Glutamatergic neuron (in vitro differentiated cells): Measurements from ENCODE around the gene KCTD12. TPM values are rescaled to one million over a fixed set of nuclear protein-coding genes. Genes with fewer than 3 reads are reported as not detected.

Experiments used
- DNase-seq: peaks from one replicate; pipeline ENCODE4 v3.0.0; 2022
- H3K27ac Mint-ChIP-seq: one replicate; pipeline ENCODE4 v1.8.0; 2020; ENCODE audit warnings: mild to moderate bottlenecking, mixed read lengths, inconsistent platforms; ENCODE audit not compliant: unreplicated experiment
- H3K27me3 Mint-ChIP-seq: one replicate; pipeline ENCODE4 v1.8.0; 2020; ENCODE audit warnings: mild to moderate bottlenecking, moderate library complexity, mixed read lengths, inconsistent platforms; ENCODE audit not compliant: unreplicated experiment
- H3K36me3 Mint-ChIP-seq: one replicate; pipeline ENCODE4 v1.8.0; 2020; ENCODE audit warnings: mild to moderate bottlenecking, mixed read lengths, inconsistent platforms; ENCODE audit not compliant: unreplicated experiment
- H3K4me1 Mint-ChIP-seq: one replicate; pipeline ENCODE4 v1.8.0; 2020; ENCODE audit warnings: mild to moderate bottlenecking, low read depth, mixed read lengths, inconsistent platforms; ENCODE audit not compliant: unreplicated experiment
- H3K4me3 Mint-ChIP-seq: one replicate; pipeline ENCODE4 v1.8.0; 2020; ENCODE audit warnings: mild to moderate bottlenecking, mixed read lengths, inconsistent platforms; ENCODE audit not compliant: unreplicated experiment
- H3K9me3 Mint-ChIP-seq: one replicate; pipeline ENCODE4 v1.8.0; 2020; ENCODE audit warnings: mild to moderate bottlenecking, moderate library complexity, mixed read lengths, inconsistent platforms; ENCODE audit not compliant: unreplicated experiment
- total RNA-seq: library from RNA; stranded (reverse); fragmentation: NEBNext Ultra II Directional; extraction: Animal tissue kit (Norgen Biotek cat#: 25700); gene quantifications from one replicate; pipeline ENCODE4 v1.2.1, GENCODE V29; 2021; ENCODE audit not compliant: unreplicated experiment
- TF ChIP-seq, protein P1 (sequence below): fragments of 200-600 bp; sonication (generic); IDR thresholded peaks from one replicate; pipeline ENCODE4 v1.5.0; 2021; ENCODE audit not compliant: partially characterized antibody, unreplicated experiment

The KCTD12 gene
- total RNA-seq, 1 donor from 2014 or later, result 11.3 TPM

- Mint-ChIP-seq H3K27ac (no peak overlapping the region), H3K4me1 (peaks cover 16% of the 10 kb centered on the region), H3K36me3 (no peaks in the 10 kb centered on the region), H3K9me3 (peaks cover 7% of the 10 kb centered on the region), H3K27me3 (peaks cover 3% of the 10 kb centered on the region), H3K4me3 (no peak overlapping the region)
- TF ChIP-seq, protein P1, sequence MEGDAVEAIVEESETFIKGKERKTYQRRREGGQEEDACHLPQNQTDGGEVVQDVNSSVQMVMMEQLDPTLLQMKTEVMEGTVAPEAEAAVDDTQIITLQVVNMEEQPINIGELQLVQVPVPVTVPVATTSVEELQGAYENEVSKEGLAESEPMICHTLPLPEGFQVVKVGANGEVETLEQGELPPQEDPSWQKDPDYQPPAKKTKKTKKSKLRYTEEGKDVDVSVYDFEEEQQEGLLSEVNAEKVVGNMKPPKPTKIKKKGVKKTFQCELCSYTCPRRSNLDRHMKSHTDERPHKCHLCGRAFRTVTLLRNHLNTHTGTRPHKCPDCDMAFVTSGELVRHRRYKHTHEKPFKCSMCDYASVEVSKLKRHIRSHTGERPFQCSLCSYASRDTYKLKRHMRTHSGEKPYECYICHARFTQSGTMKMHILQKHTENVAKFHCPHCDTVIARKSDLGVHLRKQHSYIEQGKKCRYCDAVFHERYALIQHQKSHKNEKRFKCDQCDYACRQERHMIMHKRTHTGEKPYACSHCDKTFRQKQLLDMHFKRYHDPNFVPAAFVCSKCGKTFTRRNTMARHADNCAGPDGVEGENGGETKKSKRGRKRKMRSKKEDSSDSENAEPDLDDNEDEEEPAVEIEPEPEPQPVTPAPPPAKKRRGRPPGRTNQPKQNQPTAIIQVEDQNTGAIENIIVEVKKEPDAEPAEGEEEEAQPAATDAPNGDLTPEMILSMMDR, result no peak
- DNase-seq, result no peak
These were observed 33.2 kb downstream of the KCTD12 start for GRCh38 chr13:76852986-76853385.

- Mint-ChIP-seq H3K4me3 (no peak overlapping the region), H3K4me1 (peaks cover 16% of the 10 kb centered on the region), H3K27me3 (peaks cover 3% of the 10 kb centered on the region), H3K36me3 (no peaks in the 10 kb centered on the region), H3K9me3 (peaks cover 5% of the 10 kb centered on the region), H3K27ac (no peak overlapping the region)
- DNase-seq, result no peak
- TF ChIP-seq, protein P1, result no peak
These were observed 34.2 kb downstream of the KCTD12 start for GRCh38 chr13:76851961-76852360.

DNA sequence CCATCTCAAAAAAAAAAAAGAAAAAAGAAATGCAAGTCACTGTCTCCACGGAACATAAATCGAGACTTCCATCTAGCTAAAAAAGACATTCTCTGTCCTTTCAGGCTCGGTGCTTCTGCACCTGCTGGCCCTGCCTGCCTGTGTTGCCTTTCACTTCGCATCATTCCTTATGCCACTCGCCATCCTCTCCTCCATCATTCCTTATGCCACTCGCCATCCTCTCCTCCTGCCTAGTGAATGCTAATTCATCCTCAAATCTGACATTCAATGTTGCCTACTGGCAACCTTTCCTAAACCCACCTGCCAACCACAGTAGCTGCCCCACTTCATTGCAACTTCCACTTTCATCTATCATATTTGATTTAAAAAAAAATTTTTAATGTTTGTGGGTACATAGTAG is 36.7 kb downstream of the KCTD12 start:
- Mint-ChIP-seq H3K4me3 (peak overlapping the region; percentile 31), H3K36me3 (no peaks in the 10 kb centered on the region), H3K27me3 (peaks cover 3% of the 10 kb centered on the region), H3K9me3 (peaks cover 5% of the 10 kb centered on the region), H3K27ac (peak overlapping the region; percentile 94), H3K4me1 (peaks cover 20% of the 10 kb centered on the region)
- TF ChIP-seq, protein P1, result no peak
- no peak for DNase-seq

DNA sequence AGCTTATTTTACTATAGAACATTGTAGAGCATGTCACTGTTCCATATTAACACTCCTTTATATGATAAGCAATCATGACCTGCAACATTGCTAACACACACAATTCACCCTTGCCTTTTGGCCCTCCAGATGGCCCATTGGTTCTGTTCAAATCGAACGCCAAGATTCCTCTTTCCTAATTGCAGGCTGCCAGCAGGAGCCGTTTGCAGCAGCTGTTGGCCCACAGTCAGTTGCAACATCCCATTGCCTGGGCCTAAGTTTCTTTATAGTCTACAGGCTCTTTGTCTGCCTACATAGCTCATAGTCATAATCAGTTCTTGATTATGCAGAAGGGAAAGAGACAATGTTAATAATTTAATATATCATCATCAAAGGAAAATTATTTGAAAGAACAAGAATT is 37.6 kb downstream of the KCTD12 start:
- peak; percentile 70 for DNase-seq
- H3K4me1 Mint-ChIP-seq, result peaks cover 13% of the 10 kb centered on the region
- no peaks in the 10 kb centered on the region for H3K36me3 Mint-ChIP-seq
- H3K9me3 Mint-ChIP-seq, result peaks cover 5% of the 10 kb centered on the region
- no peak overlapping the region for H3K4me3 Mint-ChIP-seq
- peaks cover 3% of the 10 kb centered on the region for H3K27me3 Mint-ChIP-seq
- TF ChIP-seq, protein P1, result no peak
- H3K27ac Mint-ChIP-seq, result peak overlapping the region; percentile 94

DNA sequence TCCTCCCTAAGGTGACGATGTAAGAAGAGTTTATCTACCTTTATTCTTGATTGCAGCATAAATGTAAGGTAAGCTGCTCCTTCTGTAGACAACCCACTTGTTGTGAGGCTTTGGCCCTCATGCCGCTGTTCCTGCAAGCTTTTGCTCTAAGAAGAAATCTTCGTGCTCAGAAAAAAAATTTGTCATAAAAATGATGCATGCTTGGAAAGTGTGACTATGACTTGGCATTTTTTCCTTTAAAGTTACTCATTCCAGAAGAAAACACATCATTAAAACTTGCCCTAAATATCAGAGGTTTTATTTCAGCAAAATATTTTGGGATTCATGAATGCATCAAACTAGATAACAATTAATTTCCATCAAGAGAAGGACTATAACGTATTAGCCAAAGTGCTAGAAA is 39.8 kb downstream of the KCTD12 start:
- H3K27me3 Mint-ChIP-seq, result peaks cover 3% of the 10 kb centered on the region
- no peak overlapping the region for H3K4me3 Mint-ChIP-seq

More for the DNA sequence above, 39.8 kb downstream of the KCTD12 start:
- TF ChIP-seq, protein P1, result no peak
- no peaks in the 10 kb centered on the region for H3K36me3 Mint-ChIP-seq
- H3K9me3 Mint-ChIP-seq, result peaks cover 5% of the 10 kb centered on the region
- peaks cover 11% of the 10 kb centered on the region for H3K4me1 Mint-ChIP-seq
- no peak for DNase-seq
- H3K27ac Mint-ChIP-seq, result no peak overlapping the region
